Activated naive CD8-positive, alpha-beta T cell treated with anti-CD3 and anti-CD28 coated beads, Interleukin-2, amount 50 U/mL, for 16 hours (primary cell): Measurements from ENCODE around the gene C17orf113.
"Not testable (repeated sequence)": the region's sequence is repeated elsewhere in the genome, so short reads cannot be mapped to it uniquely, and the experiment has no call there.

Source experiments
- DNase-seq: peaks from one replicate; pipeline ENCODE4 v3.0.0-alpha.2; 2020; ENCODE audit warnings: low read depth, low spot score

The C17orf113 gene

DNA sequence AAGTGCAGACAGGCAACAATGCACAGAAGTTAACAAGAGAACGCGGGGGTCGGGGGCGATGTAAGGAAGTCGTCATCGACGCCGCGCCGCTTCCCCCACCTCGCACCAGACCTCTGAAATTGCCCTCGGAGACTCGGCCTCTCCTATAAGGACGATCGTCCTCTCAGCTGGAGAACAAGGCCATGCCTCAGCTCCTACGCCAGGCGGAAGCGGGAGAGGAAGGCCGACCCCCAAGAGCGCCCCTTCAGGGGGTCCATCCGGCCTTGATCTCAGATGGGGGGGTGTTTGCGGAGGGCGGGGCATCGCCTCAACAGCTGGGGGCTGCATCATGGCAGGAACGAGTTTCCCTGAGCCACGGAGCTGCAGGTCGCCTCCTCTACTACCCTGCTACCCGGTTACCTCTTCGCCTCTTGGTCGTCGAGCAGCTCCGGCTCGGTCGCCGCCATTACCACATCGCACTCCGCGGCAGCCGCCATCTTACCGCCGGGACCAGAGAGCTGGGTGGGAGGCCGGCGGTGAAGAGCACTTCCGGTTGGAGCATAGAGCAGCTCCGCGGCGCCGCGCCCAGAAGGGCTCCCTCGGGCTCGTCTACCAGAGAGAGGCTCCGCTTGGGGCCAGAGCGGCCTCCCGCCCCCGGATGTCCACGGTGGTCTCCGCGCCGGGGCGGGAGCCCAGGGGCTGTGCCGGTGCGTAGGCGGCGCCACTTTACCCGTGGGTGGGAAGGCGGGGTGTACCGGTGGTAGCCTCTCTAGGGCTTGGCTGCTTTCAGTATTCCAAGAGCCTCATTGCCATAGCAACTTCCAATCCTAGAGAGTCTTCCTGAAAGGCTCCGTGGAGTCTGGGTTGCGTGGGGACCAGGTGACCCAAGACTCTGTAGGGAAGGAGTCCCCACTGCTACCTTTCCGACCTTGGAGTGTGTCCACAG is 33.2 kb downstream of the C17orf113 start, which contains the start of gene DNAJC7:
Gene DNAJC7 (minus strand): TSS at position 499 of the 925 bp plus-strand sequence. CDS start 23 bp downstream, at position 476.
- peak; percentile 77 for DNase-seq

DNA sequence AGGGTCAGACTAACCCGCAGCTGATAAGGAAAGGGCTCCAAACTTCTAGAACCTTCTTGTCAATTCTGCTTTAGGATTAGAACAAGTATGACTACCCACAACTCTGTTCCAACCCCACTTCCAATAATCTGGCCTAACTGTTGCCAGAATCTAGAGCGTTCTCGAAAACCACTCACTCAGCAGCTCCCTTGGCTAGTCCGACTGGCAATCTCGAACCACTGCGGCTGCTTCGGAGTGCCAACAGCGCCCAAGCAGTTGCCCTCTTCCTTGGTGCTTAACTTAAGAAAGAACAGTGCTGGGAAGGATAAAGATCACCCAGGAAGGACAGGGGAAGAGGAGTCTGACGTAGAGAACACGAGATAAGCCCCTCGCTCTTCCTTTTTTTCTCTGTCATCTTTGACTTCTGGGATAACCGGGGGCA is 34.0 kb downstream of the C17orf113 start:
- DNase-seq, result no peak

DNA sequence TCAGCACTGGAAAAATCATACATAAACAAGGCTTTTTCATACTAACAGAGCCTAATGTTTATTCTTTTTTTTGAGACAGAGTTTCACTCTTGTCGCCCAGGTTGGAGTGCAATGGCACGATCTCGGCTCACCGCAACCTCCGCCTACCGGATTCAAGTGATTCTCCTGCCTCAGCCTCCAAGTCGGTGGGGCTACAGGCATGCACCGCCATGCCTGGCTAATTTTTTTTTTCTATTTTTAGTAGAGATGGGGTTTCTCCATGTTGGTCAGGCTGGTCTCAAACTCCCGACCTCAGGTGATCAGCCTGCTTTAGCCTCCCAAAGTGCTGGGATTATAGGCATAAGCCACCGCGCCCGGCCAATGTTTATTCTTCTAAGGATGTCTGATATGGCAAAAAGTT is 36.7 kb downstream of the C17orf113 start:
- DNase-seq, result not testable (repeated sequence)

DNA sequence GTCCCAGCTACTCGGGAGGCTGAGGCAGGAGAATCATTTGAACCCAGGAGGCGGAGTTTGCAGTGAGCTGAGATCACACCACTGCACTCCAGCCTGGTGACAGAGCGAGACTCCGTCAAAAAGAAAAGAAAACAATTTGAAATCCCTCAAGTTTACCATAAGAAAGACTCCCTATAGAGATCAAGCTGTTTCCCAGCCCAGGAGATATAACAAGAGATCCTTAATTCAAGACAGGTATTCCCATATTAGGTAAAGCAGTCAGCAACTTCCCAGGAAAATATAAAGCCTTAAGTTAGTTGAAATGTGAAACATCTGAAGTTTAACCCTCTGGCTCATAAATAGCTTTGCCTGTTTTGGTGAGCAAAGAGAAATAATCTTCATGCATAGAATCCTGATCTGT is 38.0 kb downstream of the C17orf113 start:
- DNase-seq, result not testable (repeated sequence)

DNA sequence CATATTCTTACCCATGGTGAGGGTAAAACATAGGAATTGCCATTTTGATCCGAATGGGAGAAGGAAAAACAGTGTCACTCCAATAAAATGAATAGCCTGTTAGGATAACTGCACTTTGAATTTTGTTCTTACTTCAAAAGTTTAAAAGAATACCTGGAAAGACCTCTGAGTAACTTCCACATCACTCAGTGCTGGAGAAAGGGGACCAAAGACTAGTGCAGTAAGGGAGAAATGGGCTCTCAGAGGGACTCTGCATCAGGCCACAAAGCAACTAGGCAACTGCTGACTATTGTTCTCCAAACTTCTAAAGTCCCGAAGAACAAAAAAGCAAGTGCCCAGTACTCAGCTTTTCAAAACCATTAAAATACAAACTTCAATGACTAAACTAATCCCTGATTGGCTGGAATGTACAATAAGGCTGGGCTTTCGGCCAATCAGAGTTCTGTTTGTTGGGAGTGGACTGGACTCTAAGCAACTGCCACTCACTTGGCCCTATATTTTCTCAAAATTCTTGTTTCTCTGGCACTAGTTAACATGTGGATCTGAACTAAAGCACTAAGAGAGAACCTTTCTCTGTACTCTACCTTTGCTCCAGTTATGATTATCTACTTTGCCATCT is 39.4 kb downstream of the C17orf113 start:
- DNase-seq, result no peak

DNA sequence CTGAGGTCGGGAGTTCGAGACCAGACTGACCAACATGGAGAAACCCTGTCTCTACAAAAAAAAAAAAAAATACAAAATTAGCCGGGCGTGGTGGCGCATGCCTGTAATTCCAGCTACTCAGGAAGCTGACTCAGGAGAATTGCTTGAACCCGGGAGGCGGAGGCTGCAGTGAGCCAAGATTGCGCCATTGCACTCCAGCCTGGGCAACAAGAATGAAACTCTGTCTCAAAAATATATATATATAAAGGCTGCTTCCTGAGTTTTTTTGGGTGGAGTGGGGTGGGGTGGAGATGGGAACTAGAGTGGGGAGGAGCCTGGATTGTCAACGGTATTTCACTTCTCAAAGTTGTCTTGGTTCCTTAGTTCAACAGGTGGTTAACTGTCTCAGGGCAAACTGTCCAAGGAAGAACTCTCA is 40.1 kb downstream of the C17orf113 start:
- DNase-seq, result not testable (repeated sequence)

DNA sequence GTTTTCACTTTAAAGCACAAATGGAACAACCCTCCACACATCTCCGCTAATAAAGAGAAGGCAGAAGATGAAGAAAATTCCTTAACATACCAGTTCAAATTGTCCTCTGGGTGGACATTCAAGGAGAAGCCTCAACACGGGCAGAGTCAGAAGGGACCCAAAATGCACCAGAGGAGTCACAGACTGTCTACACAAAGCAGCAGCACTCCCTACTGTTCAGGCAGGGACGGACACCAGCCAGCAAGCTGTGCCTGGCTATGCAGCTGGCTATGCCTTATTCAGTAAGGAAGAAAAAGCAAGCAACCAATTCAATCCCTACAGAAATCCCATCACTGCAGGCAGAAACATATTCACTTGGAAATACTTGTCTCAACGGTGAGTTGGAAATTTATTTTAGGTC is 41.2 kb downstream of the C17orf113 start:
- no peak for DNase-seq

DNA sequence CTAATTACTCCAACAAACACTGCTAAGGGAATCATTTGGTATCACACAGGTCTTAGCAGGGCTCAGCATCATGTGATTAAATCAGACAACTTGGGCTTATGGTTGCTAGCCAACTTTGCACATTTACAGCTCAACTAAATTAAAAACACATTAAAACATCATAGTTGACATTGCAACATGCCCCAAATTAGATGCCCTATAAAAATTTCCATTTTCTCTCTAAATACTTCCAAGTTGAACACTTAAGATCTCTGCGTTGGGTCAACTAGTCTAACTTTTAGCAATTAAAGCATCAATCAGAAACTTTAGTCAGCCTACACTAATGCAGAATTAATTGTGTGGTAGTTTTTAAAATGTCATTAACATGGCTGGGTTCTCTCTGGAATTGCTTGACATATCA is 45.2 kb downstream of the C17orf113 start:
- DNase-seq, result no peak

DNA sequence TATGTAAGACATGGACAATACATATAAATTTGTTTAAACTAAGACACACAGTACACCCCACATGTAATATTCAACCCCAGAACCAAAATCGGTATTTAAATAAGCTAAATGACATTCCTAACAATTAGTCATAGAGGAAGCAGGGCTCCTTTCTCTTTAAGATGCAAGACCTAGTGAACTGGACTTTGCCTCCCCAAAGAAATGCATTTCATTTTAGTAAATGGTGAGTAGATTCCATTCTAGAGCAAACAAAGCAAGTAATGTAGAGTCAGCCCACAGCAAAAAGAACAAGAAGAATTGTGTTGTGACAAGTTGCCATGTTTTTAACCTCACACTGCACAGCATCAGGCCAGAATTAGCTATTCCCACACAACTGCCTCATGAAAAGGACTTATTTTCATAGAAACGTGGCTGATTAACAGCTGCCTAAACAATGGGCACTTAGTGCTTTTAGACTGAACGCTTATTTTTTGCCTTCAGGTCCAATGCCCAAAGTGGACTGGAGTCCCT is 47.6 kb downstream of the C17orf113 start:
- DNase-seq, result no peak

DNA sequence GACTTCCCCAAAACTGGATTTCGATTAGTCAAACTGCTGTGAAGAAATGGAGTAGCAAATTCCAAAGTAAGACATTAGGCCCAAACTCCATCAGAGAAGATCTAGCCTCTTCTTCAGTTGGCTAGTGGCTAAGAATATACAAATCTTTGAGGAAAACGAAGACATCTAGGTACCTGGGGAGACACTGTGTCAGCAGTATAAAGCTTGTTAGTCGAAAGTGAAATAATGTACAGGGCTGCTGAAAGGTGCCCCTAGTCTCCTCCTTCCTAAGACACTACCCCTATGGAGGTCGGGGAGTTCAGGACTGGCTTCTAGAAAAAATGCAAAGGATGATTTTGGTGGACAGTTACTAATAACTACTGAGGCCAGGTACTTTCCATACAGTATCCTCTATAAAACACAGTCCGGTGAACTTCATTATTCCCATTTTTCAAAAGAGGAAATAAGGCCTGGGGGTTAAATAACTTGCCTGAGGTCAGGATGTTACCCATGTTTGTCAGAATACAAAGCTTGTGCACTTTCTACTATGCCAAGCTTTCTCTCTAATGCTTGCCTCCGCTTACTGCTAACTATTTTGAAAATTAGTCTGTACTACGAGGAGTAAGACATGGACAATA is 48.1 kb downstream of the C17orf113 start:
- DNase-seq, result no peak

DNA sequence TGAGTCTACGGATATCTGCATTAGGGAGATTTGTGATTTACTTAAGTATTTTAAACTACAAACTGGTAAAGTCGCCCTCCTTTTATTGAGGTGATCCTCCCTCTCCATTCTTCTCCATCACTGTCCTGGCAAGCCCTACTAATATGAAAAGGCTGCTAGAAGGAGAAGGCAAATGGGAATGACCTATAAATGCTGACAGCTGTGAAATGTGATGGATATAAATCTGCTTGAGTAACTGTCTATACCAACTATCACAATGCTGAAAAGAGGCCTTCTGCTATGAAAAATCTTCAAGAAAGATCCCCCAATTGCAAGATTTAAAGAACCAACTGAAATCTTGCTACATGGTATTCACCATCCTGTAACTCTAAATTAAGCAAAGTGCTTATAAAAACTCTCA is 48.7 kb downstream of the C17orf113 start:
- no peak for DNase-seq

DNA sequence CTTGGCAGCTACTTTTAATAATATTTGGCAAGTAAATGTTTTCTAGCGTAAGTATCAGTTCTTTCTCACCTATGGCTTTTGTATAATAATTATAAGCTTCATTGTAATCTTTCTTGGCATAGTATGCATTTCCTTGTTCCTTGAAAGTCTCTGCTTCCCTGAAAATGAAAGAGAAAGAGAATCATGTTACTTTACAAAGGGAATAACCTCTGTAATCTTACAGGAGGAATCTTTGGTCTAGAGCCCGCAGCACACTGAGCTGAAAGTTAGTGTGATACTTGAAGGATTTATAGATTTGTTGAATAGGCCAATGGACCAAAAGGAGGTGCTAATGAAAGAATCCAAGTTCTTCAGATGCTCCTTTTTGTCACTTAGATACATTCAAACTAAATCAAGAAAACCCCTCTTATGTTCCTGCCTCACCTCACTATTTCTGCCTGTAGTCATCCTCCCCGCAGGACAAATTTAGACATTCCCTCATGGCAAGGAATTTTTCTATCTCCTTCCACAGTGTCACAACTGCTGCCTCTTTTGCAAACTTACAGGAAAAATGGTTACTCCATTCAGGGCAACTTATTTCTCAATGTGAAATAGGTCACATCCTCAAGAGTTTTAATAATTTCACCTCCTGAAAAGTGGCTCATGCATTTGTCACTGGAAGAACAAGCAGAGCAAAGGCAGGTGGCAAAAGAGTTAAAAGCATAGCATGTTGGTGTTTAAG is 49.8 kb downstream of the C17orf113 start:
- DNase-seq, result no peak

DNA sequence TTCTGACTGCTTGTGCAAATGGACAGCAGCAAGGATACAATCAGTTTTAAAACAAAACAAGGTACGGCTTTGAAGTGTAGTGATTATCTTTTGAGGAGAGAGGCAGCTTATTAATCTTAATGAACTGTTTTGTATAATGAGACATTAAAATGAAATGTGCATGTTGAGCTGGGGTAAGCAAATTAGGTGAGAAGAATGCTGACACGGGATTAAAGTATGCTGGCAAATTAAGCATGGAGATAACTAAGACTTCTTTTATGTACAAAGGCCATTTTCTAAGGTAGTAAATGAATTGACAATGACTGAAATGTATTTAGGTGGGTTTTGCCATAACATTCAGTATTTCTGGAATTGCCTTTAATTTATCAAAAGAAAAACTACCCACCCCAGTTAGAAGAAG is 51.9 kb downstream of the C17orf113 start:
- no peak for DNase-seq

DNA sequence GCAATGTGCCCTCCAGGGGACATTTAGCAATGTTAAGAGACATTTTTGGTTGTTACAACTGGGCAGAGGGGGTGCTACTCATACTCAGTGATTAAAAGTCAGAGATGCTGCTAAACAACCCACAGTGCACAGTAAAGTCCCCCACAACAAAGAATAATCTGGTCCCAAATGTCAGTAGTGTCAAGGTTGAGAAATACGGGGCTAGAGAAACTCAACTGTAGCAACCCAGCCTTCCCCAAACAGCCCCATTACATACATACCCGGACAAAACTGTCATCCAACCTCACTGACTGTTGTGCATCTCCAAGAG is 53.6 kb downstream of the C17orf113 start:
- DNase-seq, result no peak

DNA sequence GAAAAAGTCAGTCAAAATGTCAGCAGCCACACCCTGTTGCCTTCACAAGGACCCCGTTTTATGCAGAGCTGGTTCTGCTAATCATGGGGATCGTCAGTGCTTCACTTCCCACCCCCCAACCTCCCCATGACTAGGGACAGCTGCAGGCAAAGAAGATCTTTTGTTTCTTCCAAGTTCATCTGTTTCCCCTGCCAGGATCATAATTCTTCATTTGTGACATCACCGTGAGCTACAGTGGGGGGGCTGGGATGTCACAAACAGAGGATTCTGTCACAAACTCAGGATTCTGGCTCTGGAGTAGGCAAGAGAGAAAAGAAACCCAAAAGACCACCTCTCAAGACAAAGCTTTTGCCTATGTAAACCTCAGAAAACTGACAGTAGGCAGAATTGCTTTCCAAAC is 57.8 kb downstream of the C17orf113 start:
- no peak for DNase-seq

DNA sequence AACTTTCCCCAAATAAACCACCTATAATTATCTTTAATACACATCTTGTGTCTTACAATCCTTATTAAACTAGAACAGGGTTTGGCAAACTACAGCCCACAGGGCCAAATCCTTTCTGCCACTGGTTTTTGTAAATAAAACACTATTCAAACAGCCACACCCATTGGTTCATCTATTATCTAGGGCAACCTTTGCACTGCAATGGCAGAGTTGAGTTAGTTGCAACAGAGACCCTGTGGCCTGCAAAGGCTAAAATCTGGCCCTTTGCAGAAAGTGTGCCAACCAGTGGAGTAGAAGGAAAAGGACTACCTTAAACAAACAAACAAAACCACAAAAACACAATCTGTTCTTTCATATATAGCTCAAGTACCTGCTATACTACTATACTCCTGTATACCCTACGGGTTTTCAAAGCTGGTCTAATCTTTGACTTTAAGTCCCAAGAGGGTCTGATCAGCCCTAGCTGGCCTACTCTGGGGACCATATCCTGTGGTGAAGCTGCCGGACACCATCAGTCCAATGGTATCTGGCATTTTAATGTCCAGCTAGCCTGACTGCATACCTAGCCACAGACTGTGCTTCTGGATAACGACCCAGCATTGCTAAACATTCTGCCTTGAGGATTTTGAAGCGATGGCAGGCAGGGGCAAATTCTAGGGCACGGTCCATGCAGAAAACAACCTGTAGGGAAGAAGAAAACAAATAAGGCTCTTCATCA is 60.5 kb downstream of the C17orf113 start:
- no peak for DNase-seq

DNA sequence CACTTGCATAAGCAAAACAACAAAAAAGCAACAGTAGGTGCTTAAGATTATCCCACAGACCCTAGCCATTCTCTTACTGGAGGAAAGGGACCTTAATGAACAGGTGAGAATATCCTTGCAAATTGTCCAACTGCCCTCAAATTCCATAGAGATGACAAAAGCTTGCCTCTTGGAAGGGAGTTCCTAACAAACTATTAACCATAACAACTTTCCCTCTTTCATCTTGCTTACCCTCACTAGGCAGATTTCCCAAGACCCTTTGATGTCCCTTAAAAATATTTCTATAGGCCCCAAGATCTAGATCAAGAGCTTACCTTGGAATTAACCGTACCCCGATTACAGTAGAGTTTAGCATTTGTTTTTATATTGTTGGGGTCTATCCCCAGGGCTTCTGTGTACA is 62.0 kb downstream of the C17orf113 start:
- no peak for DNase-seq
